Measurements from ENCODE around the gene IDS.

DNA sequence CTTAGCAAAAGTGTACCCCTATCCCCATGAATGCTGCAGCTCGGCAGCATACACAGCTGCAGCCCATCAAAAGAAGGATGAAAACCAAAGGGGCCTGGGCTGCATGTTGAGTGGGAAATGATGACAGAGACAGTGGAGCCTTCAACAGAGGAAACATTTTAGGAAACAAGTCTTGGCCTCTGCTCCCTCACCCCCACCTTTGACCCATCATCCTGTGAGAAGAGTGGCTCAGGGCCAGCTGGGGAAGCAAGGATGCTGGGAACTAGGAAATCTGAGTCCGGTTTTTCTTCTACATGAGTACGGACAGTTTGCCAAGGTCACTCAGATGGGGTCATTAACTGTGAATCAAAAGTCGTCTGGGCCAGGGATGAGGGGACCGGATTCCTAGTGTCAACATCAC, 37.2 kb downstream of the IDS start:
- TF ChIP-seq EZH2 (IDR thresholded peaks at IDR 0.05; ENCODE audit: borderline replicate concordance): no peak
- TF ChIP-seq, protein P1, sequence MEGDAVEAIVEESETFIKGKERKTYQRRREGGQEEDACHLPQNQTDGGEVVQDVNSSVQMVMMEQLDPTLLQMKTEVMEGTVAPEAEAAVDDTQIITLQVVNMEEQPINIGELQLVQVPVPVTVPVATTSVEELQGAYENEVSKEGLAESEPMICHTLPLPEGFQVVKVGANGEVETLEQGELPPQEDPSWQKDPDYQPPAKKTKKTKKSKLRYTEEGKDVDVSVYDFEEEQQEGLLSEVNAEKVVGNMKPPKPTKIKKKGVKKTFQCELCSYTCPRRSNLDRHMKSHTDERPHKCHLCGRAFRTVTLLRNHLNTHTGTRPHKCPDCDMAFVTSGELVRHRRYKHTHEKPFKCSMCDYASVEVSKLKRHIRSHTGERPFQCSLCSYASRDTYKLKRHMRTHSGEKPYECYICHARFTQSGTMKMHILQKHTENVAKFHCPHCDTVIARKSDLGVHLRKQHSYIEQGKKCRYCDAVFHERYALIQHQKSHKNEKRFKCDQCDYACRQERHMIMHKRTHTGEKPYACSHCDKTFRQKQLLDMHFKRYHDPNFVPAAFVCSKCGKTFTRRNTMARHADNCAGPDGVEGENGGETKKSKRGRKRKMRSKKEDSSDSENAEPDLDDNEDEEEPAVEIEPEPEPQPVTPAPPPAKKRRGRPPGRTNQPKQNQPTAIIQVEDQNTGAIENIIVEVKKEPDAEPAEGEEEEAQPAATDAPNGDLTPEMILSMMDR (IDR thresholded peaks at IDR 0.05; ENCODE audit: poor library complexity): no peak
